Calu3 (cell line): ENCODE measurements around the gene KRTAP10-9. TPM values are rescaled to one million over a fixed set of nuclear protein-coding genes. Genes with fewer than 3 reads are reported as not detected.

ENCODE experiments used
- BruUV-seq: library from RNA; stranded (reverse); fragments of 400-500 nt; replicated peaks from 2 replicates; lab custom pipeline; 2021; lab: Mats Ljungman, UMichigan
- CTCF ChIA-PET: fragments of 300-600 bp; sonication (Branson Sonifier 250); formaldehyde crosslinking; loops from one replicate; lab custom pipeline; 2022; ENCODE audit warnings: antibody characterized with exemption; lab: Charles Lee
- DNase-seq: peaks from one replicate; pipeline ENCODE4 v3.0.0; 2022
- H3K27ac Mint-ChIP-seq: one replicate; pipeline ENCODE4 v1.8.0; 2022; ENCODE audit warnings: mixed read lengths; ENCODE audit not compliant: unreplicated experiment
- H3K27me3 Mint-ChIP-seq: one replicate; pipeline ENCODE4 v1.8.0; 2022; ENCODE audit warnings: mixed read lengths; ENCODE audit not compliant: unreplicated experiment
- H3K36me3 Mint-ChIP-seq: one replicate; pipeline ENCODE4 v1.8.0; 2022; ENCODE audit warnings: mild to moderate bottlenecking, moderate library complexity, mixed read lengths; ENCODE audit not compliant: insufficient read depth, unreplicated experiment
- H3K4me1 Mint-ChIP-seq: one replicate; pipeline ENCODE4 v1.8.0; 2022; ENCODE audit warnings: mild to moderate bottlenecking, low read depth, mixed read lengths; ENCODE audit not compliant: unreplicated experiment
- H3K4me3 Mint-ChIP-seq: one replicate; pipeline ENCODE4 v1.8.0; 2022; ENCODE audit warnings: mild to moderate bottlenecking, low read depth, moderate library complexity, mixed read lengths; ENCODE audit not compliant: unreplicated experiment
- H3K9me3 Mint-ChIP-seq: one replicate; pipeline ENCODE4 v1.8.0; 2022; ENCODE audit warnings: low read depth, mixed read lengths; ENCODE audit not compliant: unreplicated experiment
- intact Hi-C: fragments of 100-400 bp; cut with micrococcal nuclease; formaldehyde crosslinking; loops from one replicate; pipeline ENCODE4 v1.10.0; 2022; ENCODE audit not compliant: unreplicated experiment
- total RNA-seq: library from RNA; stranded (reverse); gene quantifications from 2 replicates; pipeline ENCODE4 v1.2.3, GENCODE V29; 2022
- TF ChIP-seq, protein P1 (sequence below): fragments of 200-600 bp; IDR thresholded peaks from one replicate; pipeline ENCODE4 v1.8.0; 2022; ENCODE audit warnings: antibody characterized with exemption; ENCODE audit not compliant: unreplicated experiment

Gene KRTAP10-9
- total RNA-seq, 1 experiment from 2014 or later, result not detected

DNA sequence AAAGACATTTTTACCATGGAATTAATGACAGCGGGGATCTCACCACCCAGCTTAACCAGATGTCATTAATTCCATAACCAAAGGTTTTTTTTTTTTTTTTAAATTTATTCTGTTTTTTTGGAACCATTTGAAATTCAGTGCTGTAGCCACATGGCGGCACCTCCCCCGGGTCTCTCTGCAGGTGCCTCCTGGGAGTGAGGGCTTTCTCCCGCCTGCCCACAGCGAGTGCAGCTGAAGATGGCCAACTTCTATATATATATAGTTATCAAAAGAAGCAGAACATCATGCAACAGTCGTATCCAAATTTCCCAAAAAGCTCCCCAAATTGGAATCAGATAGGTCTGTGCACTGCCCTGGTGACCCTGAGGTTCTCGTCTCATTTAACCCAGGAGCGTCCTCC lies 11.4 kb upstream of the KRTAP10-9 start:
- no peaks in the 10 kb centered on the region for H3K4me1 Mint-ChIP-seq
- peaks cover 15% of the 10 kb centered on the region for H3K9me3 Mint-ChIP-seq
- H3K27ac Mint-ChIP-seq, result no peak overlapping the region
- TF ChIP-seq, protein P1, sequence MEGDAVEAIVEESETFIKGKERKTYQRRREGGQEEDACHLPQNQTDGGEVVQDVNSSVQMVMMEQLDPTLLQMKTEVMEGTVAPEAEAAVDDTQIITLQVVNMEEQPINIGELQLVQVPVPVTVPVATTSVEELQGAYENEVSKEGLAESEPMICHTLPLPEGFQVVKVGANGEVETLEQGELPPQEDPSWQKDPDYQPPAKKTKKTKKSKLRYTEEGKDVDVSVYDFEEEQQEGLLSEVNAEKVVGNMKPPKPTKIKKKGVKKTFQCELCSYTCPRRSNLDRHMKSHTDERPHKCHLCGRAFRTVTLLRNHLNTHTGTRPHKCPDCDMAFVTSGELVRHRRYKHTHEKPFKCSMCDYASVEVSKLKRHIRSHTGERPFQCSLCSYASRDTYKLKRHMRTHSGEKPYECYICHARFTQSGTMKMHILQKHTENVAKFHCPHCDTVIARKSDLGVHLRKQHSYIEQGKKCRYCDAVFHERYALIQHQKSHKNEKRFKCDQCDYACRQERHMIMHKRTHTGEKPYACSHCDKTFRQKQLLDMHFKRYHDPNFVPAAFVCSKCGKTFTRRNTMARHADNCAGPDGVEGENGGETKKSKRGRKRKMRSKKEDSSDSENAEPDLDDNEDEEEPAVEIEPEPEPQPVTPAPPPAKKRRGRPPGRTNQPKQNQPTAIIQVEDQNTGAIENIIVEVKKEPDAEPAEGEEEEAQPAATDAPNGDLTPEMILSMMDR, result no peak
- CTCF ChIA-PET, result no interaction called here
- intact Hi-C loops, result no loop called here
- H3K27me3 Mint-ChIP-seq, result peaks cover 62% of the 10 kb centered on the region
- no peak for DNase-seq
- H3K4me3 Mint-ChIP-seq, result no peak overlapping the region
- no TSS peak for BruUV-seq
- peaks cover 5% of the 10 kb centered on the region for H3K36me3 Mint-ChIP-seq

DNA sequence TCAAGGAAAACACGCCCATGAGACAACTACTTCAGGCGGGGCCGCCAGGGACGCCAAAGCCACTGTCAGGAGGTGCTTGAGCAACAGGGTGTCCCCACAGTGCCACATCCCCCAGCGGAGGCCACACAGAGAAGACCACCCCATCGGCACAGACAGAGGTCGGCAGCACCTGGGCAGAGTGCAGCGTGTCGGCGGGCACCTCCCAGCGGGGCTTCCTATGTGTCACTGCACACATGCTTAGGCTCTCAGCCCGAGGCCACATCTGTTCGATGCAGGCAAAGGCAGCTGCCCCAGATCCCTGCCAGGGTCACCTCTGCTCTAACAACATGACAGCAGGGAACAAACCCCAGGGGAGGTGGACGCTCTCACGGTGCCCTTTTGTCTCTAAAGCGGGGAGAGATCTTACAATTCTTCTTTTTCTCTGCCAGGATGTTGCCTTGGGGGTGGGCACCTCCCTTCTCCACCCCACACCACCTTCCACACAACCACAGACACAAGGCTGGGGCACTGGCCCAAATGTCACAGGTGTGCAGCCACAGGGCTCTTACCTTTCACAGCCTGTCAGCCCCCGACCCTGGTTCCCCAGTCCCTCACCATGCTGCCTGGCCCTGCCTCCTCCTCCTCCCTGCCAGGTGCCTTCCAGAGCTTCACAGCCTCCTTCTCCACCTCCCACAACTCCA lies 10.8 kb upstream of the KRTAP10-9 start:
- Mint-ChIP-seq H3K27ac (no peak overlapping the region), H3K27me3 (peaks cover 62% of the 10 kb centered on the region)
- BruUV-seq, result no TSS peak

DNA sequence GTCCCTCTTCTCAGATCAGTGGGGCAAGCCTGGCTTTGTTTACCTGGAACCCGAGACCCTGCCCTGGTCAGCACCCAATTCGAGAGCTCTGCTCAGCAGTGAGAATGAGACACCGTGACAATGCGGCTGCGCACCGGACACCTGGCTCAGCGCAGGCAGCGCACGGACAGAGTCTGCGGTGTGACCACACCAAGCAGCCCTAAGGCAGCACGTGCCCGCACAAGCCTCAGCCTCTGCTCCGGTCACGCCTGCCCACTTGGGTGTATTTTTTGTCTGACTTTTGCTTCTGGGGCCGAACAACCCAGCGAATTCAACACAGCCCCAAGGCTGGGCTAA lies 10.3 kb upstream of the KRTAP10-9 start:
- H3K9me3 Mint-ChIP-seq, result peaks cover 11% of the 10 kb centered on the region
- CTCF ChIA-PET, result interaction anchor here (0.5 kb wide), 1 partner anchor 522 kb away, joined by 3 read pairs; no protein-coding TSS in a partner anchor
- intact Hi-C loops, result no loop called here
- H3K27me3 Mint-ChIP-seq, result peaks cover 62% of the 10 kb centered on the region
- H3K36me3 Mint-ChIP-seq, result peaks cover 5% of the 10 kb centered on the region
- TF ChIP-seq, protein P1, result no peak
- BruUV-seq, result no TSS peak
- no peak for DNase-seq
- H3K4me3 Mint-ChIP-seq, result no peak overlapping the region
- H3K4me1 Mint-ChIP-seq, result no peaks in the 10 kb centered on the region
- no peak overlapping the region for H3K27ac Mint-ChIP-seq

More for the DNA sequence above, 10.8 kb upstream of the KRTAP10-9 start:
- CTCF ChIA-PET, result interaction anchor here (0.5 kb wide), 1 partner anchor 522 kb away, joined by 3 read pairs; no protein-coding TSS in a partner anchor
- H3K36me3 Mint-ChIP-seq, result peaks cover 5% of the 10 kb centered on the region
- TF ChIP-seq, protein P1, result no peak
- no peak for DNase-seq
- no peaks in the 10 kb centered on the region for H3K4me1 Mint-ChIP-seq
- no peak overlapping the region for H3K4me3 Mint-ChIP-seq
- peaks cover 15% of the 10 kb centered on the region for H3K9me3 Mint-ChIP-seq
- intact Hi-C loops, result no loop called here

DNA sequence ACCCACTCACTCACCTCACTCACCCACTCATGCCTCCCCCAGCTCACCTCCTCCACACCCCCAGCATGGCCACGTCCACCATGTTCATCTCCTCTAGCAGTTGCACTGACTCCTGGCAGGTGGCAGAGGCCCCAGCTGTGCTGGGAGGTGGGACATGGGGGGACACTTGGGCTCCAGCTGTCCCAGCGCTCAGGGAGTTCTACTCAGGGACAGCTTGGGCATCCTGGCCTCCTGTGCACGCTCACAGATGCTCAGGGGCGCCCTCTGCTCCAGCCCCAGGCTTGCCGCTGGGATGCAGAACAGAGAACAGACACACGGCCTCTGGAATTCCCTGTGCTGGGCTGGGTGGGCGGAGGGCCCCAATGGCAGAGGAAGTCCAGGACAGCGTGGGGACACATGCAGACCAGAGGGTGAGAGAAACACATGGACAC lies 9.8 kb upstream of the KRTAP10-9 start:
- Mint-ChIP-seq H3K27me3 (peaks cover 61% of the 10 kb centered on the region), H3K9me3 (peaks cover 10% of the 10 kb centered on the region), H3K36me3 (peaks cover 5% of the 10 kb centered on the region), H3K4me3 (no peak overlapping the region), H3K4me1 (no peaks in the 10 kb centered on the region), H3K27ac (no peak overlapping the region)
- CTCF ChIA-PET, result no interaction called here
- TF ChIP-seq, protein P1, result no peak
- DNase-seq, result no peak
- BruUV-seq, result no TSS peak
- intact Hi-C loops, result no loop called here
